H1 (cell line): ENCODE measurements around the gene LDLRAD3. TPM values are rescaled to one million over a fixed set of nuclear protein-coding genes. Genes with fewer than 3 reads are reported as not detected.
A peak's percentile ranks its signal among the peaks of the same experiment; 100 is the strongest.

Source experiments
- CTCF ChIA-PET: fragments of 300-600 bp; sonication (Branson Sonifier 250); formaldehyde crosslinking; loops from one replicate; lab custom pipeline; 2021; ENCODE audit not compliant: partially characterized antibody; lab: Charles Lee
- POLR2A ChIA-PET: fragments of 300-600 bp; sonication (Branson Sonifier 250); formaldehyde crosslinking; loops from one replicate; lab custom pipeline; 2021; ENCODE audit warnings: inconsistent platforms; ENCODE audit not compliant: partially characterized antibody; lab: Charles Lee
- DNase-seq, 2 experiments: peaks; one replicate each; pipeline versions ENCODE4 v3.0.0 to v3.0.0-alpha.2; 2010 to 2022; ENCODE audit warnings: low spot score in 2 of 2, low read depth in 1 of 2, mixed read lengths in 1 of 2
- FAIRE-seq: peaks from 2 replicates; lab custom pipeline; 2011; peaks lifted over from hg19 to GRCh38; lab: Jason Lieb, UNC
- H2AFZ ChIP-seq: 2 replicates; pipeline ENCODE4 v1.8.1; 2012; ENCODE audit warnings: low read length, inconsistent platforms
- H2AK5ac ChIP-seq: 2 replicates; pipeline ENCODE4 v1.6.1; 2013; ENCODE audit warnings: low read depth, low read length
- H2BK120ac ChIP-seq: replicated peaks from 2 replicates; pipeline ENCODE3; 2013; ENCODE audit warnings: low read depth, low read length, inconsistent platforms
- H2BK12ac ChIP-seq: 2 replicates; pipeline ENCODE4 v1.6.1; 2013; ENCODE audit warnings: low read depth, low read length
- H2BK15ac ChIP-seq: 2 replicates; pipeline ENCODE4 v1.6.1; 2013; ENCODE audit warnings: low read length
- H2BK20ac ChIP-seq: 2 replicates; pipeline ENCODE4 v1.6.1; 2013; ENCODE audit warnings: low read length
- H2BK5ac ChIP-seq: 2 replicates; pipeline ENCODE4 v1.6.1; 2013; ENCODE audit warnings: low read depth, low read length
- H3K14ac ChIP-seq: 2 replicates; pipeline ENCODE4 v1.6.1; 2013; ENCODE audit warnings: inconsistent platforms; ENCODE audit not compliant: insufficient read length
- H3K18ac ChIP-seq: 2 replicates; pipeline ENCODE4 v1.6.1; 2013; ENCODE audit warnings: low read length; ENCODE audit errors: extremely low read depth
- H3K23ac ChIP-seq: 2 replicates; pipeline ENCODE4 v1.6.1; 2013; ENCODE audit warnings: inconsistent platforms; ENCODE audit not compliant: insufficient read length
- H3K23me2 ChIP-seq: 2 replicates; pipeline ENCODE4 v1.6.1; 2013; ENCODE audit warnings: low read depth, low read length
- H3K27ac ChIP-seq: 2 replicates; pipeline ENCODE4 v1.6.1; 2011; ENCODE audit warnings: low read depth, low read length, inconsistent platforms
- H3K27me3 ChIP-seq, 4 experiments: replicated peaks in 1 of 4; 1 replicate in 1 of 4; 2 replicates in 3 of 4; pipeline versions ENCODE4 v1.6.1 to v1.8.1; 2011 to 2013; ENCODE audit warnings: low read length in 3 of 4, mild to moderate bottlenecking in 3 of 4, inconsistent platforms in 2 of 4, mixed read lengths in 2 of 4, moderate library complexity in 1 of 4; ENCODE audit not compliant: control insufficient read depth in 3 of 4, insufficient read depth in 3 of 4; ENCODE audit errors: extremely low read depth in 1 of 4
- H3K36me3 ChIP-seq, 4 experiments: 2 replicates each; pipeline versions ENCODE4 v1.6.1 to v1.8.1; 2011 to 2013; ENCODE audit warnings: mild to moderate bottlenecking in 4 of 4, low read length in 3 of 4, moderate library complexity in 2 of 4, control low read depth in 1 of 4, inconsistent platforms in 1 of 4; ENCODE audit not compliant: insufficient read depth in 4 of 4, control insufficient read depth in 2 of 4
- H3K4ac ChIP-seq: replicated peaks from 2 replicates; pipeline ENCODE3; 2013; ENCODE audit warnings: low read length, low read depth, mixed read lengths, inconsistent platforms; ENCODE audit not compliant: insufficient read length
- H3K4me1 ChIP-seq, 4 experiments: replicated peaks in 1 of 4; 1 replicate in 1 of 4; 2 replicates in 3 of 4; pipeline versions ENCODE4 v1.6.1 to v1.8.1; 2011 to 2013; ENCODE audit warnings: low read length in 3 of 4, inconsistent platforms in 2 of 4, mixed read lengths in 1 of 4; ENCODE audit not compliant: insufficient read depth in 4 of 4, control insufficient read depth in 3 of 4
- H3K4me2 ChIP-seq, 2 experiments: 2 replicates each; pipeline versions ENCODE4 v1.6.1 to v1.8.1; 2011 to 2013; ENCODE audit warnings: low read depth in 2 of 2, low read length in 2 of 2, control low read depth in 1 of 2, inconsistent platforms in 1 of 2, mild to moderate bottlenecking in 1 of 2; ENCODE audit not compliant: insufficient read depth in 1 of 2
- H3K4me3 ChIP-seq, 4 experiments: fragments of 200-600, 300-600 bp in 1 of 4; sonication (generic), shearing (Covaris generic), sonication (Bioruptor Twin) in 1 of 4; 2 replicates each; pipeline versions ENCODE4 v1.5.1 to v1.8.1; 2011 to 2016; ENCODE audit warnings: low read length in 4 of 4, low read depth in 3 of 4, control low read depth in 2 of 4, inconsistent platforms in 2 of 4, mild to moderate bottlenecking in 2 of 4, mixed read lengths in 1 of 4, moderate library complexity in 1 of 4; ENCODE audit not compliant: insufficient read depth in 2 of 4; ENCODE audit errors: extremely low read depth in 1 of 4
- H3K56ac ChIP-seq: replicated peaks from 2 replicates; pipeline ENCODE3; 2013; ENCODE audit warnings: low read depth, mild to moderate bottlenecking, mixed read lengths, low read length, inconsistent platforms; ENCODE audit not compliant: insufficient read length
- H3K79me1 ChIP-seq: 2 replicates; pipeline ENCODE4 v1.6.1; 2013; ENCODE audit warnings: low read depth, low read length, control low read depth
- H3K79me2 ChIP-seq, 2 experiments: 2 replicates each; pipeline versions ENCODE4 v1.6.1 to v1.8.1; 2012 to 2013; ENCODE audit warnings: low read length in 2 of 2, mild to moderate bottlenecking in 2 of 2, inconsistent platforms in 1 of 2; ENCODE audit not compliant: insufficient read depth in 2 of 2, control insufficient read depth in 1 of 2
- H3K9ac ChIP-seq, 4 experiments: replicated peaks in 1 of 4; 1 replicate in 1 of 4; 2 replicates in 3 of 4; pipeline versions ENCODE4 v1.6.1 to v1.8.1; 2011 to 2013; ENCODE audit warnings: low read depth in 3 of 4, low read length in 3 of 4, control low read depth in 2 of 4, mild to moderate bottlenecking in 2 of 4, moderate library complexity in 2 of 4, inconsistent platforms in 1 of 4; ENCODE audit errors: extremely low read depth in 1 of 4
- H3K9me3 ChIP-seq, 2 experiments: 2 replicates each; pipeline versions ENCODE4 v1.6.1 to v1.8.1; 2012 to 2013; ENCODE audit warnings: mild to moderate bottlenecking in 2 of 2, moderate library complexity in 2 of 2, control low read depth in 1 of 2, inconsistent platforms in 1 of 2, low read depth in 1 of 2, low read length in 1 of 2, mixed read lengths in 1 of 2; ENCODE audit not compliant: insufficient read depth in 2 of 2
- H4K20me1 ChIP-seq, 2 experiments: replicated peaks in 1 of 2; 2 replicates each; pipeline versions ENCODE3 to v1.8.1; 2011 to 2013; ENCODE audit warnings: inconsistent platforms in 2 of 2, low read length in 2 of 2, mild to moderate bottlenecking in 1 of 2; ENCODE audit not compliant: insufficient read depth in 2 of 2, control insufficient read depth in 1 of 2
- H4K5ac ChIP-seq: 2 replicates; pipeline ENCODE4 v1.6.1; 2013; ENCODE audit warnings: low read length, low read depth, mixed read lengths, inconsistent platforms; ENCODE audit not compliant: insufficient read length
- H4K8ac ChIP-seq: 2 replicates; pipeline ENCODE4 v1.8.0; 2013; ENCODE audit warnings: mild to moderate bottlenecking, moderate library complexity, low read length, inconsistent platforms; ENCODE audit not compliant: insufficient read depth; ENCODE audit errors: extremely low read depth
- H4K91ac ChIP-seq: replicated peaks from 2 replicates; pipeline ENCODE3; 2013; ENCODE audit warnings: low read length, mixed read lengths, inconsistent platforms; ENCODE audit not compliant: insufficient read length
- CEBPB ChIP-seq: IDR thresholded peaks from 2 replicates; pipeline ENCODE4 v1.6.1; 2012; ENCODE audit warnings: low read depth, low read length
- CHD1 ChIP-seq: IDR thresholded peaks from 2 replicates; pipeline ENCODE4 v1.6.1; 2012; ENCODE audit warnings: low read depth, low read length, improper control_type of control experiment
- CREB1 ChIP-seq: IDR thresholded peaks from 2 replicates; pipeline ENCODE4 v1.6.1; 2012; ENCODE audit warnings: inconsistent platforms
- EGR1 ChIP-seq: IDR thresholded peaks from 2 replicates; pipeline ENCODE4 v1.6.1; 2011; ENCODE audit warnings: low read depth, low read length, borderline replicate concordance
- EZH2 ChIP-seq: fragments of 200-600 bp; sonication (generic); IDR thresholded peaks from 2 replicates; pipeline ENCODE4 v1.7.1; 2012; ENCODE audit warnings: low read depth, mild to moderate bottlenecking, moderate library complexity, low read length, inconsistent platforms; ENCODE audit not compliant: severe bottlenecking
- JUN ChIP-seq: IDR thresholded peaks from 2 replicates; pipeline ENCODE4 v1.6.1; 2011; ENCODE audit warnings: low read depth, mild to moderate bottlenecking, improper control_type of control experiment, low read length
- POLR2AphosphoS5 ChIP-seq: IDR thresholded peaks from 2 replicates; pipeline ENCODE4 v1.6.1; 2011; ENCODE audit warnings: low read depth, low read length
- RFX5 ChIP-seq: IDR thresholded peaks from 2 replicates; pipeline ENCODE4 v1.6.1; 2011; ENCODE audit warnings: low read depth, low read length, improper control_type of control experiment, borderline replicate concordance
- TAF1 ChIP-seq: IDR thresholded peaks from 2 replicates; pipeline ENCODE4 v1.6.1; 2011; ENCODE audit warnings: mild to moderate bottlenecking, low read depth, low read length
- TEAD4 ChIP-seq: IDR thresholded peaks from 2 replicates; pipeline ENCODE4 v1.6.1; 2012; ENCODE audit warnings: low read depth, low read length, inconsistent platforms, mixed read lengths
- WGBS, 2 experiments: shearing (Covaris generic) in 1 of 2; methylation state at CpG; one replicate each; pipeline versions ENCODE4 v1.1.6 to v1.1.7; 2013 to 2015; ENCODE audit warnings: low lambda C conversion rate in 2 of 2, mixed read lengths in 2 of 2, inconsistent platforms in 1 of 2, low coverage in 1 of 2, missing lambda C conversion rate in 1 of 2; ENCODE audit not compliant: insufficient replicate concordance in 2 of 2, insufficient coverage in 1 of 2, insufficient read length in 1 of 2; ENCODE audit errors: extremely low coverage in 1 of 2, missing lambda C conversion rate in 1 of 2; 5-methylcytosine and 5-hydroxymethylcytosine counted together
- polyA plus RNA-seq, 7 experiments: library from polyadenylated mRNA; depleted of rRNA in 3 of 7; stranded (reverse) in 5 of 7; unstranded in 2 of 7; fragments of >200 nt in 5 of 7; fragments of 200-250 nt in 2 of 7; gene quantifications; 1 replicate in 5 of 7; 2 replicates in 1 of 7; 4 replicates in 1 of 7; pipeline versions ENCODE4 v1.2.1 to v1.2.3, GENCODE V29; 2011 to 2013; ENCODE audit warnings: missing spikeins in 2 of 7, mixed read lengths in 2 of 7
- total RNA-seq: library from RNA; stranded (reverse); fragmentation: NEBNext Ultra II Directional; extraction: Animal tissue kit (Norgen Biotek cat#: 25700); gene quantifications from 2 replicates; pipeline ENCODE4 v1.2.1, GENCODE V29; 2021

LDLRAD3 gene
- total and polyA plus RNA-seq, 2 of the 8 experiments (the other 6 are each of a cell fraction or from before 2014, with no cell fraction given), result 18.6 to 22.8 TPM

GRCh38 chr11:35978891-35979290 lies 35.0 kb downstream of the LDLRAD3 start:
- Histone ChIP-seq H2AK5ac (no peak overlapping the region), H3K9me3 (peaks cover 7 to 11% of the 10 kb centered on the region in 2 experiments; a peak in 3 of 4 replicates), H2AFZ (no peak overlapping the region), H4K8ac (no peak overlapping the region; the same call in 1 of the 2 replicates), H2BK5ac (0 out of 2 replicates have a peak overlapping the region, but pooled peaks have one; percentile 12), H3K27me3 (no peaks in the 10 kb centered on the region), H2BK20ac (no peak overlapping the region), H3K36me3 (peaks cover 0 to 5% (median 0%) of the 10 kb centered on the region in 4 experiments; a peak in 1 of 8 replicates), H4K5ac (no peak overlapping the region), H2BK120ac (no peak overlapping the region), H3K56ac (no peak overlapping the region), H3K4me1 (peaks cover 8 to 26% (median 13%) of the 10 kb centered on the region in 4 experiments), H3K79me2 (peaks cover 13 to 88% of the 10 kb centered on the region in 2 experiments), H3K9ac (no peak overlapping the region), H2BK12ac (no peak overlapping the region), H3K18ac (no peak overlapping the region), H3K4ac (no peak overlapping the region), H3K23ac (no peak overlapping the region), H3K79me1 (peaks cover 13% of the 10 kb centered on the region), H4K20me1 (peaks cover 0 to 6% of the 10 kb centered on the region in 2 experiments), H2BK15ac (no peak overlapping the region), H3K4me3 (no peak overlapping the region), H3K14ac (no peak overlapping the region), H4K91ac (no peak overlapping the region), H3K27ac (no peak overlapping the region), H3K23me2 (no peaks in the 10 kb centered on the region), H3K4me2 (no peak overlapping the region)
- FAIRE-seq, result no peak
- TF ChIP-seq CEBPB, result no peak
- no peak for TF ChIP-seq RFX5
- no peak for TF ChIP-seq POLR2AphosphoS5
- no peak for TF ChIP-seq TAF1
- TF ChIP-seq TEAD4, result no peak
- TF ChIP-seq CREB1, result no peak
- TF ChIP-seq EGR1, result no peak
- TF ChIP-seq JUN, result no peak
- no peak for TF ChIP-seq EZH2
- no peak for TF ChIP-seq CHD1
- DNase-seq, result no peak
- WGBS, 2 experiments, result 84% methylated on average over 4 of the region's 4 CpGs; no CpG with 5 or more reads in 1 of the 2 experiments
- ChIA-PET POLR2A (no interaction called here), CTCF (interaction anchor here (0.9 to 3.7 kb wide), 9 partner anchors 9 to 266 kb away, joined by 3 to 15 read pairs (median 5); no protein-coding TSS in a partner anchor)
